Lower lobe of right lung (tissue), 2 donors: ENCODE data around the gene B4GALT2. TPM values are rescaled to one million over a fixed set of nuclear protein-coding genes. Genes with fewer than 3 reads are reported as not detected.

Experiments used
- ATAC-seq, 2 donors: fragments of 200-7000 bp; cut with Tn5 transposase; one replicate each; pipeline ENCODE4 v1.9.1; 2020 to 2022; ENCODE audit warnings: mild to moderate bottlenecking in 2 of 2, moderate library complexity in 2 of 2
- DNase-seq: peaks from one replicate; pipeline ENCODE4 v3.0.0-alpha.2; 2020
- H3K27ac ChIP-seq: fragments of 200-600 bp; one replicate; pipeline ENCODE4 v1.8.0; 2022
- H3K27me3 ChIP-seq: fragments of 200-600 bp; one replicate; pipeline ENCODE4 v1.8.0; 2022; ENCODE audit warnings: low read depth
- H3K36me3 ChIP-seq: fragments of 200-600 bp; one replicate; pipeline ENCODE4 v1.8.0; 2022; ENCODE audit warnings: mild to moderate bottlenecking
- H3K4me1 ChIP-seq: fragments of 200-600 bp; one replicate; pipeline ENCODE4 v1.8.0; 2022
- H3K4me3 ChIP-seq: fragments of 200-600 bp; one replicate; pipeline ENCODE4 v1.8.0; 2022; ENCODE audit warnings: mild to moderate bottlenecking
- H3K9me3 ChIP-seq: fragments of 200-600 bp; one replicate; pipeline ENCODE4 v1.8.0; 2022
- intact Hi-C: fragments of 100-400 bp; cut with DNase I; formaldehyde crosslinking; loops from one replicate; pipeline ENCODE4 v1.11.0; 2022
- total RNA-seq: library from RNA; stranded (reverse); fragmentation: NEBNext Ultra II Directional; extraction: Animal tissue kit (Norgen Biotek cat#: 25700); gene quantifications from one replicate; pipeline ENCODE4 v1.2.1, GENCODE V29; 2021
- TF ChIP-seq, protein P1 (sequence below): fragments of 200-600 bp; IDR thresholded peaks from one replicate; pipeline ENCODE4 v1.8.0; 2022; ENCODE audit warnings: antibody characterized with exemption, mild to moderate bottlenecking
- donor health status: DM: no; HTN: yes; CAD: no; lungs with severe emphysema.

B4GALT2 gene
- total RNA-seq, 1 donor from 2014 or later = 17.3 TPM

DNA sequence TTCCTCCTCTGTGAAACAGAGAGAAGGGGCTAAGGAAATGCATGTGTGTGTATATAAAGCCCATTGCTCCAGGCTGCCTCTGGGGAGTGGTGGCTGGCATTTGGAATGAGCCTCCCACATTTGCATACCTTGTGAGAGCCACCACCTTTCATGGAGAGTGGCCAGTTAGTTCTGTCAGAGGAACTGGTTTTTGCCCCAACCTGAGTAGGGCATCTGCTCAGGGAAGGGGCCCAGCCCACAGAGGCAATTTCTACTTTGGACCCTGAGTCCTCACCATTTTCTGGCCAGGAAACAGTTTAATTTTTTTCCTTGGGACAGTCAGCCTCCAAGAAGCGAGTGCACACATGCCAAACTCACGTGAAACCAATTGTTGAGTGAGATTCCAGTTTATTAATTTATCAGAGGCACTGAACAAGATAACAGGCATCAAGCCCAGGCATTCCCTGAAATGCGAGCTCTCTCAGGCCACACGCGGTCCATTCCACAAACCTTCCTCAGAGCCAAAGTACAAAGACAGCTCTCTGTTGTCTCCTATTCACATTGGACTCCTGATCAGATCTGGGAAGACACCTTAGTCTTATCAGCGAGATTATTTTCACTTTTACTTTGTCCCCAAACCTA lies 53.3 kb downstream of the B4GALT2 start:
- peaks cover 44% of the 10 kb centered on the region for H3K4me1 ChIP-seq
- TF ChIP-seq, protein P1, sequence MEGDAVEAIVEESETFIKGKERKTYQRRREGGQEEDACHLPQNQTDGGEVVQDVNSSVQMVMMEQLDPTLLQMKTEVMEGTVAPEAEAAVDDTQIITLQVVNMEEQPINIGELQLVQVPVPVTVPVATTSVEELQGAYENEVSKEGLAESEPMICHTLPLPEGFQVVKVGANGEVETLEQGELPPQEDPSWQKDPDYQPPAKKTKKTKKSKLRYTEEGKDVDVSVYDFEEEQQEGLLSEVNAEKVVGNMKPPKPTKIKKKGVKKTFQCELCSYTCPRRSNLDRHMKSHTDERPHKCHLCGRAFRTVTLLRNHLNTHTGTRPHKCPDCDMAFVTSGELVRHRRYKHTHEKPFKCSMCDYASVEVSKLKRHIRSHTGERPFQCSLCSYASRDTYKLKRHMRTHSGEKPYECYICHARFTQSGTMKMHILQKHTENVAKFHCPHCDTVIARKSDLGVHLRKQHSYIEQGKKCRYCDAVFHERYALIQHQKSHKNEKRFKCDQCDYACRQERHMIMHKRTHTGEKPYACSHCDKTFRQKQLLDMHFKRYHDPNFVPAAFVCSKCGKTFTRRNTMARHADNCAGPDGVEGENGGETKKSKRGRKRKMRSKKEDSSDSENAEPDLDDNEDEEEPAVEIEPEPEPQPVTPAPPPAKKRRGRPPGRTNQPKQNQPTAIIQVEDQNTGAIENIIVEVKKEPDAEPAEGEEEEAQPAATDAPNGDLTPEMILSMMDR = no peak
- peak overlapping the region; percentile 81 for H3K27ac ChIP-seq
- no peaks in the 10 kb centered on the region for H3K36me3 ChIP-seq
- H3K27me3 ChIP-seq = no peaks in the 10 kb centered on the region
- H3K9me3 ChIP-seq = no peaks in the 10 kb centered on the region
- no peak overlapping the region for H3K4me3 ChIP-seq
- intact Hi-C loops = no loop called here
- no peak for DNase-seq
- ATAC-seq = no peak

DNA sequence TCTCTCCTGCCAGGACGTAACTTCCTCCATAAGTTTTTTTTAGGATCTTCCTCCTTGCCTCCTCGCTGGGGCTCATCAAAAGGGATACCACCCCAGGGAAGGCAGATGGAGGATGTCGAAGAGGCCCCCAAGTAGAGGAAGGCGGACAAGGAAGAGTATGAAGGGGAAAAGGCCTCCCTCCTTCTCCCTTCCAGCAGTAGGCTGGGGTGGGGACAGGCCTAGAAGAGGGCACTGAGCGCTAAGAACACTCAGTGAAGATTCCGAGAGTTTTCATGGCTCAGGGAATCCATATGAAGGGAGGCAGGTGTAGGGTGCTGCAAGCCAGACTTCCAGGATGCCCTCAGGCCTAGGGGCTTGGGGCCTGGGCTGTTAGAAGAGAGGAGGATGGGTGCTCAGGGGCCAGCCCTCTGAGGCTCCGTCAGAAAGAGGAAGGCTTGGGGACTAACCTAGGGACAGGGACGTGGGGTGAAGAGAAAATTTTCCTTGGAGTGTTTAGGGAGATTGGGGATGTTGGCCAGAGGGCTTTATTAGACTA lies 54.1 kb downstream of the B4GALT2 start:
- Histone ChIP-seq H3K4me1 (peaks cover 44% of the 10 kb centered on the region), H3K4me3 (no peak overlapping the region), H3K9me3 (no peaks in the 10 kb centered on the region), H3K36me3 (no peaks in the 10 kb centered on the region), H3K27ac (no peak overlapping the region), H3K27me3 (no peaks in the 10 kb centered on the region)
- ATAC-seq (no peak), DNase-seq (no peak)
- intact Hi-C loops = no loop called here
- TF ChIP-seq, protein P1 = no peak

DNA sequence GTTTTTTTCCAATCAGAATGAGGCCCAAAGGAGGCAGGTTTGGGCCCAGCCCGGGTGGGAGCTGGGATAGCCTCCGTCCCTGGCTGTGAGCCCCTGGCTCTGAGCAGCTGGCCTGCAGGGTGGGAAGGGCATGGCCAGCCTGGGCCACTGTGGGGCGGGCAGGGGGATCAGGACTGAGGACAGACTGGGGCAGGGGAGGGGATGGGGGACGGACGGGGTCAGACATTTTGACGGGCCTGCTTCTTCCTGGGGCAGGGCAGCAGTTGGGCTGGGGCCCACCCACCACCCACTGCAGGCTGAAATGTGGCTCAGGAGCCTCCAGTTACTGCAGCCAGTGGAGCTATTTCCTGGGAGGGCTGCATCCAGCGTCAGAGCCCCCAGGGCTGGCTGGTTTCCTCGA lies 54.7 kb downstream of the B4GALT2 start:
- Histone ChIP-seq H3K9me3 (no peaks in the 10 kb centered on the region), H3K27ac (no peak overlapping the region), H3K27me3 (no peaks in the 10 kb centered on the region), H3K4me3 (no peak overlapping the region), H3K4me1 (peaks cover 43% of the 10 kb centered on the region), H3K36me3 (no peaks in the 10 kb centered on the region)
- TF ChIP-seq, protein P1 = no peak
- ATAC-seq (no peak), DNase-seq (no peak)
- intact Hi-C loops = no loop called here

DNA sequence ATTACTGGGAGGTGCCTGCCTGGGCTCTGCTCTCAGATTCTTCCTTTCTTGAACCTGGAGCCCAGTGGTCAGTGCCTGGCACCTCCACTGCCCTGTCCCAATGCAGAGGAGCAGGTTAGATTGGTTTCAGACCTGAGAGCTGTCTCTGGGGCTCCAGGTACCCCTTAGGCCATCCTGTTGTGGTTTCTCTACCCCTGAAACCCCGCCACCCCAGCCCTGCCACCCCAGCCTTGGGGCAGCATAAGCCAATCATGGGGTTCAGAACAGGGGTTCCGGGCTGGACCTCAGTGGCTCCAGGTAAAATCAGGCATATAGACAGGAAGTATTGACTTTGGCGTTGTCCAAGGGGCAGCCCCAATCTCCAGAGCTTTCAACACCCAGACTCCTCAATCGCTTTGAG lies 55.4 kb downstream of the B4GALT2 start:
- intact Hi-C loops = no loop called here

DNA sequence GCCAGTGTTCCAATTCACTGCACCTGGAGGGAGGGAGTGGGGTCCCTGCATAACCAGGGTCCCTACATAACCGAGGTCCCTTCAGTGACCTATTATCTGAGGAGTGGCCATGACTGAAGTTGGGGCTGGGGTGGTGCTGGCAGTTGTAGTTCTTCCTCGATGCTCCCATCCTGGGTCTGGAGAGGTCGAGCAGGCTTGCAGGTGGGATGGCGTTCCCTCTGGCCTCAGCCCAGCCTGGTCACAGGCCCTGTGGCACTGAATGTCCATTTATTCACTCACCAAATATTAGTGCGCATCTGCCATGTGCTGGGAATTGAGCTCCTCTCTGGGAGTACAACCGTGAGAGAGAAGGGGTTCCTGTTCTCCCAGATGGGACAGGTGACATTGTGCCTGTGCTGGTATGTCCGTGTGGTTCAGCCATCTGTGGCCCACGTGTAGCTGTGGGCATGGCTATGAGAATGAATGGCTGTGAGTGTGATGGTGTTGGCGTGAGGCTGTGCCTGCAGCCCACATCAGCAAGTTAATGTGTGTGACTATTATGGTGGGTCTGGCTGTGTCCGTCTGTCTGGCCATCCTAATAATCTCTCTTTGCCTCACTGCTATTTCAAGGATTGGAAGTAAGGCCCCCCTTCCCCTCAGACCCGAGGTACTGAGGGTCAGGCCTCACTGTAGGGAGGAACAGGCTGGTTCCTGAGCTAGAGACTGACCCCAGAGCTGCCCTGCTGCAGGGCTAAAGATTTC lies 56.1 kb downstream of the B4GALT2 start:
- Histone ChIP-seq H3K27ac (peak overlapping the region; percentile 36), H3K27me3 (no peaks in the 10 kb centered on the region), H3K36me3 (no peaks in the 10 kb centered on the region), H3K4me1 (peaks cover 35% of the 10 kb centered on the region), H3K4me3 (no peak overlapping the region), H3K9me3 (no peaks in the 10 kb centered on the region)
- ATAC-seq = no peak
- TF ChIP-seq, protein P1 = no peak
- no peak for DNase-seq
- intact Hi-C loops = no loop called here

More for the DNA sequence above, 55.4 kb downstream of the B4GALT2 start:
- Histone ChIP-seq H3K36me3 (no peaks in the 10 kb centered on the region), H3K27me3 (no peaks in the 10 kb centered on the region), H3K27ac (no peak overlapping the region), H3K4me3 (no peak overlapping the region), H3K4me1 (peaks cover 36% of the 10 kb centered on the region), H3K9me3 (no peaks in the 10 kb centered on the region)
- TF ChIP-seq, protein P1 = no peak
- no peak for ATAC-seq
- no peak for DNase-seq
